Natural killer cell (primary cell): ENCODE measurements around the gene HPSE2. TPM values are rescaled to one million over a fixed set of nuclear protein-coding genes. Genes with fewer than 3 reads are reported as not detected.

Source experiments
- ATAC-seq, 3 donors: fragments of 150-1000 bp in 2 of 3; fragments of 200-7000 bp in 1 of 3; cut with Tn5 transposase; 1 replicate in 1 of 3; 2 replicates in 2 of 3; pipeline ENCODE4 v1.10.0; 2021; ENCODE audit warnings: mild to moderate bottlenecking in 2 of 3, moderate library complexity in 2 of 3
- DNase-seq, 2 donors: peaks; one replicate each; pipeline versions ENCODE4 v3.0.0 to v3.0.0-alpha.2; 2013 to 2021; ENCODE audit warnings: mixed read lengths in 1 of 2
- H3K27ac ChIP-seq: one replicate; pipeline ENCODE4 v1.5.1; 2013; ENCODE audit warnings: mild to moderate bottlenecking, low read length
- H3K27me3 ChIP-seq: one replicate; pipeline ENCODE4 v1.6.1; 2013; ENCODE audit warnings: low read length; ENCODE audit not compliant: control insufficient read depth, insufficient read depth
- H3K36me3 ChIP-seq: one replicate; pipeline ENCODE4 v1.6.1; 2013; ENCODE audit warnings: low read length; ENCODE audit not compliant: control insufficient read depth, insufficient read depth
- H3K4me1 ChIP-seq: one replicate; pipeline ENCODE4 v1.6.1; 2013; ENCODE audit warnings: low read length; ENCODE audit not compliant: control insufficient read depth, insufficient read depth
- H3K4me3 ChIP-seq: one replicate; pipeline ENCODE4 v1.5.1; 2013; ENCODE audit warnings: low read length
- H3K9me3 ChIP-seq: one replicate; pipeline ENCODE4 v1.6.1; 2013; ENCODE audit warnings: low read length; ENCODE audit not compliant: control insufficient read depth, insufficient read depth
- H3K27ac Mint-ChIP-seq, 2 donors: one replicate each; pipeline ENCODE4 v1.8.0; 2022; ENCODE audit warnings: mild to moderate bottlenecking in 2 of 2, mixed read lengths in 2 of 2, moderate library complexity in 1 of 2
- H3K27me3 Mint-ChIP-seq, 2 donors: one replicate each; pipeline ENCODE4 v1.8.0; 2022; ENCODE audit warnings: low read depth in 2 of 2, mixed read lengths in 2 of 2
- H3K36me3 Mint-ChIP-seq: one replicate; pipeline ENCODE4 v1.8.0; 2022; ENCODE audit warnings: mixed read lengths
- H3K4me1 Mint-ChIP-seq, 2 donors: one replicate each; pipeline ENCODE4 v1.8.0; 2022; ENCODE audit warnings: mixed read lengths in 2 of 2
- H3K4me3 Mint-ChIP-seq: one replicate; pipeline ENCODE4 v1.8.0; 2022; ENCODE audit warnings: mild to moderate bottlenecking, moderate library complexity, mixed read lengths
- H3K9me3 Mint-ChIP-seq, 2 donors: one replicate each; pipeline ENCODE4 v1.8.0; 2022; ENCODE audit warnings: mixed read lengths in 2 of 2
- CTCF ChIP-seq: fragments of 200-600 bp; IDR thresholded peaks from one replicate; pipeline ENCODE4 v1.8.0; 2022; ENCODE audit warnings: antibody characterized with exemption
- WGBS: methylation state at CpG from one replicate; pipeline ENCODE4 v1.1.7; 2013; ENCODE audit warnings: missing lambda C conversion rate; ENCODE audit not compliant: insufficient coverage; 5-methylcytosine and 5-hydroxymethylcytosine counted together
- intact Hi-C: fragments of 100-400 bp; cut with micrococcal nuclease; formaldehyde crosslinking; loops from one replicate; pipeline ENCODE4 v1.14.2; 2022
- total RNA-seq, 4 donors: library from RNA; stranded (reverse); fragments of 120-200 nt in 1 of 4; gene quantifications; one replicate each; pipeline versions ENCODE4 v1.2.3 to v1.2.4, GENCODE V29; 2013 to 2022

HPSE2 gene
- total RNA-seq, 3 donors from 2014 or later (not counting 1 experiment from before 2014, with no cell fraction given), result not detected

GRCh38 chr10:99085358-99085757, 150.3 kb downstream of the HPSE2 start:
- TF ChIP-seq CTCF, result no peak
- H3K9me3 Mint-ChIP-seq, result peaks cover 0 to 16% of the 10 kb centered on the region in 2 donors
- Histone ChIP-seq H3K4me1 (no peaks in the 10 kb centered on the region), H3K27ac (no peak overlapping the region), H3K36me3 (no peaks in the 10 kb centered on the region), H3K9me3 (no peaks in the 10 kb centered on the region), H3K4me3 (no peak overlapping the region), H3K27me3 (no peaks in the 10 kb centered on the region)
- no peaks in the 10 kb centered on the region for H3K27me3 Mint-ChIP-seq
- no peak overlapping the region for H3K4me3 Mint-ChIP-seq
- DNase-seq (no peak), ATAC-seq (no peak)
- 75% methylated on average over 2 of the region's 2 CpGs for WGBS
- intact Hi-C loops, result no loop called here
- no peak overlapping the region for H3K27ac Mint-ChIP-seq
- H3K36me3 Mint-ChIP-seq, result no peaks in the 10 kb centered on the region
- no peaks in the 10 kb centered on the region for H3K4me1 Mint-ChIP-seq

GRCh38 chr10:99084161-99084560, 151.5 kb downstream of the HPSE2 start:
- H3K27me3 Mint-ChIP-seq, result no peaks in the 10 kb centered on the region
- ATAC-seq, result no peak
- Histone ChIP-seq H3K36me3 (no peaks in the 10 kb centered on the region), H3K4me3 (no peak overlapping the region), H3K27ac (no peak overlapping the region), H3K4me1 (no peaks in the 10 kb centered on the region), H3K27me3 (no peaks in the 10 kb centered on the region), H3K9me3 (no peaks in the 10 kb centered on the region)
- no peak overlapping the region for H3K27ac Mint-ChIP-seq
- no peak for DNase-seq
- no peaks in the 10 kb centered on the region for H3K4me1 Mint-ChIP-seq
- peaks cover 0 to 14% of the 10 kb centered on the region in 2 donors for H3K9me3 Mint-ChIP-seq
- no peak for TF ChIP-seq CTCF
- H3K36me3 Mint-ChIP-seq, result no peaks in the 10 kb centered on the region
- no peak overlapping the region for H3K4me3 Mint-ChIP-seq
- 85% methylated on average over 3 of the region's 3 CpGs for WGBS
- intact Hi-C loops, result no loop called here

GRCh38 chr10:99080275-99080945, 155.2 kb downstream of the HPSE2 start:
- no peak for ATAC-seq
- no peaks in the 10 kb centered on the region for H3K27me3 ChIP-seq

More at GRCh38 chr10:99080275-99080945, 155.2 kb downstream of the HPSE2 start:
- Mint-ChIP-seq H3K36me3 (no peaks in the 10 kb centered on the region), H3K9me3 (peaks cover 3 to 13% of the 10 kb centered on the region in 2 donors), H3K27me3 (no peaks in the 10 kb centered on the region), H3K27ac (no peak overlapping the region), H3K4me3 (no peak overlapping the region), H3K4me1 (no peaks in the 10 kb centered on the region)
- H3K9me3 ChIP-seq, result no peaks in the 10 kb centered on the region
- intact Hi-C loops, result no loop called here
- DNase-seq, result no peak
- H3K4me1 ChIP-seq, result no peaks in the 10 kb centered on the region
- no peak for TF ChIP-seq CTCF
- WGBS, result 40% methylated on average over 1 of the region's 1 CpG
- no peak overlapping the region for H3K4me3 ChIP-seq
- no peak overlapping the region for H3K27ac ChIP-seq
- no peaks in the 10 kb centered on the region for H3K36me3 ChIP-seq
